Measurements from ENCODE around the gene LIMK2.

Gene LIMK2

DNA sequence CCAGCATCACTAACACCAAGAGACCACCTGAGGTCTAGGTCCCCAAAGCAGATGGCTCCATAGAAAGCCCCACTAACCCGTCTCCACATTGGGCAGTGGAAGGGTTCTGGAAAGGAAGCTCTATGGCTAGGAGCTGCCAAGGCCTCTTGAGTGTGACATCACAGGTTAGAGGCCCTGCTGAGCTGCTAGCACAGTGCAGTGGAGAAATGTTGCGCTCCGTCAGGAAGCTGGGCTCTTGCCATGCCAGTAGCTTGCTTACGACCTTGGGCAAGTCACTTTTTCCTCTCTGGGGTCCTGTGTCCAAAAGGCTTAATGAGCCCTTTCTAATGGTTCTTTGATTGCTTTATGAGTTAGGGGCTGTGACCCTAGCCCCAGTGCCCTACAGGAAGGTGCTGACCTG is 69.6 kb downstream of the LIMK2 start:
- DNase-seq: no peak
- intact Hi-C loops (cut with DNase I): no loop called here

- DNase-seq: no peak
- intact Hi-C loops (cut with DNase I): no loop called here
These were observed 70.8 kb downstream of the LIMK2 start for GRCh38 chr22:31282748-31283468.

DNA sequence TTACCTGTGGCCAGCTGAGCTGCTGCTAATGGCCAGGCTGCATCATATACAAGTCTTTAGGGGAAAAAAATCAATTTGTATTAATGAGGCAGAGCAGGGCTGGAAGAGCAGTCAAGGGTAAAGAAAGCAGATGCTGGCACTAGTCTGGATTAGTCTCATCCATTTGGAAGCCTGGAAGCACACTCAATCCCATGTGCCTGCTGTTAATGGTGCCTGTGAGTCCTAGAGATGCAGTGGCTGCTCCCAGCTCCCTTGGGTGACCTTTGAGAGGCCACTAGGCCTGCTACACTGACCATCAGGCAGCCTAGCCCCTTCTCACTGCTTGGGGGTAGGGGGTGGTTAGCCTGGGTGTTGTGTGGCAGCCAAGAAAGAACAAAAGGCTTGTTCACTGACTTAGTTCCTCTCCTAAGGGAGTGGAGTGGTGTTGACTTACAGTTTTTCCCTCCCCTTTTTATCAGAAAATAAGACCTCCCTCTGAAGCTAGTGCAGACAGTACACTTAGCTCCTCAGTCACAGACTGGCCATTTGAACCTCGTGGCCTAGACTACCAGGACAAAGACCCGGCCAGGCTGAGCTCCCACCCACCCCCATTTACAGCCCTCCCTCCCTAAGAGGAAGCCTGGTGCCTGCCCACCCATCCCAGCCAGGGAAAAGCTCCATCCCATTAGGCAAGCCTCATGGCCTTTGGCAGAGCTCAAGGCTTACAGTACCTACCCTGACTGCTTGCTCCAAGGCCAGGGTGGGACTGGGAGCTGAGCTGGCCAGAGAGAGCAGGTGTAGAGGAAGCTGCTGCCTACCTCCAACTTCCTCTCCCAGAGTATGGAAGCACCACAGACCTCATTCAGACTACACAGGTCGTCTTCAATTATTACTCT is 72.4 kb downstream of the LIMK2 start:
- intact Hi-C loops (cut with DNase I): no loop called here
- no peak for DNase-seq

DNA sequence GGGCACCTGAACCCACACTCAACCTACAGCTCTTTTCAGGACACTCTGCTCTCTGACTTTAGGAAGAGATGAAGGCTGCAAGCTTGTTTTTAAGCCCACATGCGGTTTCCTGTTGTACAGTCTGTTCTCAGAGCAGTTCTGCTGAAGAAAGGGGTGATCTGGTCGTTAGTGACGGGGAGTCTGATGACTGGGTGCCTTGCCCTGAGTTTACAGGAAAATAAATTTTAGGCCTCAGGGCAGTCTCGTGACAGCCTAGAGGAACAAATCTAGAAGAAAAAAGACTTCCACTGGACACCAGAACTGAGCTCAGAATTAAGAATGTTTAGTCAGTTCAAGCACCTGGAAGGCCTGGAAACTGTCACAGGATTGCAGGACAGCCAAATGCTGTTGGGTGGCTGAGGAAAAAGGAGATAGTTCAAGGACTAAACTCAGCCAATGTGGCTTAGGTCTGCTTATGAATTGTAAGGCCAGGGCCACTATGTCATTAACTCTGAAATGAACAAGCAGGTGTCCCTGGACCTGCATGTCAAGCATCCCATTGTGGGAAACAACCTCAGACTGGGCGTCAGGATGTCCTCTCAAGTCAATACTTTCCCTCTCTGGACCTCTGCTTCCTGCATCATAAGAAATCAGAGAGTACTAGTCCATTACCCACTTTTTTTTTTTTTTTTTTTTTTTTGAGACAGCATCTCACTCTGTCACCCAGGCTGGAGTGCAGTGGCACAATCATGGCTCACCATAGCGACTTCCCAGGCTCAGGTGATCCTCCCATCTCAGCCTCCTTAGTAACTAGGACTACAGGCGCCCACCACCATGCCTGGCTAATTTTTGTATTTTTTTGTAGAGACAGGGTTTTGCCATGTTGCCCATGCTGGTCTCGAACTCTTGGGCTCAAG is 74.5 kb downstream of the LIMK2 start:
- intact Hi-C loops (cut with DNase I): no loop called here
- peak in 1 of 42 donors; percentile 33 for DNase-seq

DNA sequence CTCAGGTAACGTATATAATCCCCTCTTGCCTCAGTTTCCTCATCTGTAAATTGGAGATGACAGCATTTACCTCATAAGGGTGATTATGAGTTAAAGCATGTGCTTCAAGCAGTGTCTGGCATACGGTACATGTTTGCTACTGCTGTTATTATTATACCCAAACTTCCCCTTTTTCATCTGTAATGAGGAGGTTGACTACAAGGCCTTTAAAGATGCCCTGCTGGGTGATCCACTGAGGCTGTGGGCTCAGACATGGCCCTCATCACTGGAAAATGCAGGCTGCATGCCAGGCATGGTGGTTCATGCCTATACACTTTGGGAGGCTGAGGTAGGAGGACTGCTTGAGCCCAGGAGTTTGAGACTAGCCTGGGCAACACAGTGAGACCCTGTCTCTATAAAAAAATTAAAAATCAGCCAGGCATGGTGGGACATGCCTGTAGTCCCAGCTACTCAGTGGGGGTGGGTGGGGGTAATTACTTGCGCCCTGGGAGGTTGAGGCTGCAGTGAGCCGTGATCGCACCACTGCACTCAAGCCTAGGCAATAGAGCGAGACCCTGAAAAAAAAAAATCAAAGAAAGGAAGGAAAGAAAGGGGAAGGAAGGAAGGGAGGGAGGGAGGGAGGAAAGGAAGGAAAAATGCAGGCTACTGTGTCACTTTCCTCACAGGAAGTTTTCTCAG is 75.9 kb downstream of the LIMK2 start:
- no peak for DNase-seq
- intact Hi-C loops (cut with DNase I): no loop called here

GRCh38 chr22:31288496-31289240 is 76.6 kb downstream of the LIMK2 start:
- intact Hi-C loops (cut with DNase I): no loop called here
- no peak for DNase-seq

DNA sequence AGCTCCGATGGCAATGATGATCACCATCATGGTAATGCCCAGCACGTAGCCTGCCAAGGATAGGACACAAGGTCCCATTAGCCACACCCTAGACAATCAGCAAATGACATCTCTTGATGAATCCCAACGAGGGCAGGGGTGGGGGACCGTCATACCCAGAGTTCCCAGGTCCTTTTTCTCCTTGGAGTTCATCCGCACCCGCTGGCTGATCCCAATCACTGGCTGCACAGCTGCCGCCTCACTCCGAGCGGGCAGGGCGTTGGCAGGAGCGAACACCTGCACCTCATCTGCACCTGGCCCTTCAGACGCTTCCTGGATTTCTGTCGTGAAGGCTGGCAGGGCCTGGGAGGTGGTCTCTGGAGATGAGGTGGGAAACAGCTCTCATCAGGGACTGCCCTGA is 77.2 kb downstream of the LIMK2 start:
- no peak for DNase-seq
- intact Hi-C loops (cut with DNase I): no loop called here

- peak; percentile 93 to 98 (median 95) for DNase-seq
- intact Hi-C loops (cut with DNase I): loop anchor here (2.0 to 5.0 kb wide), 2 partner anchors 56 to 107 kb away; partner anchors contain the start of genes DRG1 and PATZ1
These were observed 78.7 kb downstream of the LIMK2 start for GRCh38 chr22:31290494-31291471.

DNA sequence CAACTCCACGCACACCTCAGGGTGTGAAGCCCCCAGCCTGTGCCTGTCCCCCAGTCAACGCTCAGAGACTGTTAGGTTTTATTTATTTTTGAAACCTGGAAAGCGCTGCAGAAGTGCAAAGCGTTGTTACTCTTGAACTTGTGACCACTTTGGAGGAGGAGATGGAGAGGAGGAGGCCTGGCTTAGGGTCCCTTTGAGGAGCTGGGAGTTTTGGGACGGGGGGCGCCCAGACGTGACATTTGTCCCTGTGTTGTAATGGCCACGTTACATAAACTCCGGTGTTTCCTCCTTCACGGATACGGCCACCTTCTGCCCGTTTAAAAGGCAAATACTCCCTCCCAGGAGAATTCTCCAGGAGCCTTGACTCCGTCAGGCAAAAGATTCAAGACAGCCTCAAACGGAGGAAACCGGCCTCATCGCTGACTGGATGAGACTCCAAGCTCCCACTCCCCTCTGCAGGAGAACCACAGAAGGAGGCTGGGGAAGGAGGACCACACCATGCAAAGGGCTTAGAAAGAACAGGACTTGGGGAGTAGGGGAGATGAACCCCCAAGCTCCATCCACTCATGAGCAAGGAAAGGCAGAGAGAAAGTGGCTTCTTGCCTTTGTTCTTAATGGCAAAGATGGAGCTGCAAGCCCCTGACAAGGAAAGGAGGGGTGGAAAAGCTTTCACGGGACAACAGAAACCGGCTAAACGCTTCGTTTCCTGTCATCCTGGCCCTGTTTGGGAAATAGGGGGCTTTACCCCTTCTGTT is 79.6 kb downstream of the LIMK2 start:
- peak in 31 of 42 donors; percentile 33 to 79 (median 54) for DNase-seq
- intact Hi-C loops (cut with DNase I): loop anchor here (2.0 to 5.0 kb wide), 2 partner anchors 55 to 106 kb away; partner anchors contain the start of genes DRG1 and PATZ1

DNA sequence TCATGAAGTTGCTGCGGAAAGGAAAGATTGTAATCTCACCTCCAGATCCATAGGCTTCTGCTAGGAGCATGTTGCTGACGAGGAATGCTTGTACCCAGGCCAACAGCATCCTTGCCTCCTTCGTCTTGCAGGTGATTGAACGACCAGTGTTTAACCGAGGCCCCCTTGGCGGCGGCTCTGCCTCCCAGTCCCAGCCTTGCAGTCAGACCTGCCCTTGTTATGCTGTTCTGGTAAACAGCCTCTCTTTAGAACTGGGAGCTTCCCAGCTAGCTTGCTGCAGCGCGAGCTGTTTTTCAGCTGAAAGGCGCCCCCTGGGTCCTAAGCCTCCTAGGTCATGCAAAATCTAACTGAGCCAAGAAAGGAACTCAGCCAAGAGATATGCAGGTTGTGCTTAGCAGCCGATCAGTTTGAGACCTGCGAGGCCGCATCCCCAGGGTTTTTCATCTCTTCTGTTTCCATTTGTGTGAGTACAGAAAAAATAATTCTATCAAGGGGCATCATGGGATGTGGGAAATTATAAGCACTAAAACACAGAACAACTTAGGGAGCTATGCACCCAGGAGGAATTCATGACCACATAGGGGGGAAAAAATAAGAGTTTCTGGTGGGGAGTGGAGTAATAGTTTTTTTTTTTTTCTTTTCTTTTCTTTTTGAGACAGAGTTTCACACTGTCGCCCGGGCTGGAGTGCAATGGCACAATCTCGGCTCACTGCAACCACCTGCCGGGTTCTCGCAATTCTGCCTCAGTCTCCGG is 80.3 kb downstream of the LIMK2 start, which contains the start of gene PIK3IP1:
Gene PIK3IP1 (minus strand): TSS at position 253 of the 754 bp plus-strand sequence. CDS start 144 bp downstream, at position 109.
- intact Hi-C loops (cut with DNase I): loop anchor here (5.0 kb wide), 1 partner anchor 105 kb away; the partner anchor contains the start of gene DRG1
- DNase-seq: peak; percentile 87 to 97 (median 94)

GRCh38 chr22:31295360-31295759 is 83.3 kb downstream of the LIMK2 start:
- no peak for DNase-seq
- intact Hi-C loops (cut with DNase I): no loop called here

- intact Hi-C loops (cut with DNase I): no loop called here
- DNase-seq: no peak
These were observed 83.9 kb downstream of the LIMK2 start for GRCh38 chr22:31295831-31296657.

- intact Hi-C loops (cut with DNase I): no loop called here
- no peak for DNase-seq
These were observed 88.8 kb downstream of the LIMK2 start for GRCh38 chr22:31300896-31301295.

DNA sequence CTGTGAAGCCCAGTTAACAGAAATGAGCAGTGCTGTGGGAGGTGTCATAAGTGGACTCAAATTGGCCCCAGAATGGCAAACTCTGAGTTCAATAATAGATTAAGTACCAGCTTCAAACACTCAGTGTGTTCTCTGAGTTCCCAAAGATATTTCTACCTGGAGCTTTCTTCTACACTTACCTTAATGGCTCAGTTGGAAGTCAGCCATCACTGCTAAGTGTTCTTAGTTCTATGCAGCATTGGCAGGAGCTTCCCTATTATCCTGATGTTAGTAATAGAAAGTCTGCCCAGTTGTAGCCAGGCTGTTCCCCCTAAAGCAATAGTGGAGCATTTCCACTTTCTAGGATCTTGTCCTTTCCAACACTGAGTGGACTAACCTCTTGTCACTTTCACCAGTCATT is 89.9 kb downstream of the LIMK2 start:
- DNase-seq: no peak
- intact Hi-C loops (cut with DNase I): no loop called here

Data from head of caudate nucleus (tissue), 42 donors.